ENCODE results near the gene ADSS1.

Gene ADSS1

GRCh38 chr14:104751539-104752422 is 27.8 kb downstream of the ADSS1 start:
- H3F3A ChIP-seq (ENCODE audit: control insufficient read depth, insufficient read depth) = no peaks in the 10 kb centered on the region; the same call in 1 of the 2 replicates
- peaks cover 20% of the 10 kb centered on the region for H3K4me1 ChIP-seq (ENCODE audit: control insufficient read depth, low read length)
- peaks cover 4% of the 10 kb centered on the region; the same call in 1 of the 2 replicates for H3K9me3 ChIP-seq (ENCODE audit: control insufficient read depth, insufficient read depth, low read length)
- H3K27ac ChIP-seq (ENCODE audit: low read depth, low read length) = peak overlapping the region; percentile 63
- H3K9me2 ChIP-seq (replicated peaks; ENCODE audit: control insufficient read depth, low read length) = no peaks in the 10 kb centered on the region
- TF ChIP-seq EZH2phosphoT487 (IDR thresholded peaks at IDR 0.05; ENCODE audit: borderline replicate concordance, low read length) = no peak
- TF ChIP-seq CTCF (IDR thresholded peaks at IDR 0.05; ENCODE audit: low read depth, low read length, poor library complexity, severe bottlenecking) = no peak
- peaks cover 7% of the 10 kb centered on the region; the same call in 1 of the 2 replicates for H3K27me3 ChIP-seq (ENCODE audit: control insufficient read depth, low read length)
- peaks cover 16% of the 10 kb centered on the region; the same call in 1 of the 2 replicates for H4K20me1 ChIP-seq (ENCODE audit: control insufficient read depth, insufficient read depth, low read depth, low read length)
- peak overlapping the region; percentile 94 for H3K4me3 ChIP-seq (ENCODE audit: low read length)
- H3K79me2 ChIP-seq (ENCODE audit: control insufficient read depth, low read length) = peaks cover 39% of the 10 kb centered on the region
- peak overlapping the region; percentile 88 for H3K4me2 ChIP-seq (ENCODE audit: low read length)
- H3K36me3 ChIP-seq (ENCODE audit: control insufficient read depth, low read length) = peaks cover 37% of the 10 kb centered on the region

- H3K9me3 ChIP-seq (ENCODE audit: control insufficient read depth, insufficient read depth, low read length) = peaks cover 4% of the 10 kb centered on the region; the same call in 1 of the 2 replicates
- H3K4me3 ChIP-seq (ENCODE audit: low read length) = peak overlapping the region; percentile 94
- no peaks in the 10 kb centered on the region; the same call in 1 of the 2 replicates for H3F3A ChIP-seq (ENCODE audit: control insufficient read depth, insufficient read depth)
- peak overlapping the region; percentile 88 for H3K4me2 ChIP-seq (ENCODE audit: low read length)
- H3K36me3 ChIP-seq (ENCODE audit: control insufficient read depth, low read length) = peaks cover 43% of the 10 kb centered on the region
- peaks cover 7% of the 10 kb centered on the region; the same call in 1 of the 2 replicates for H3K27me3 ChIP-seq (ENCODE audit: control insufficient read depth, low read length)
- TF ChIP-seq EZH2phosphoT487 (IDR thresholded peaks at IDR 0.05; ENCODE audit: borderline replicate concordance, low read length) (no peak), CTCF (IDR thresholded peaks at IDR 0.05; ENCODE audit: low read depth, low read length, poor library complexity, severe bottlenecking) (no peak)
- H3K9me2 ChIP-seq (replicated peaks; ENCODE audit: control insufficient read depth, low read length) = no peaks in the 10 kb centered on the region
- H3K27ac ChIP-seq (ENCODE audit: low read depth, low read length) = peak overlapping the region; percentile 63
- H3K79me2 ChIP-seq (ENCODE audit: control insufficient read depth, low read length) = peaks cover 44% of the 10 kb centered on the region
- H3K4me1 ChIP-seq (ENCODE audit: control insufficient read depth, low read length) = peaks cover 20% of the 10 kb centered on the region
- H4K20me1 ChIP-seq (ENCODE audit: control insufficient read depth, insufficient read depth, low read depth, low read length) = peaks cover 16% of the 10 kb centered on the region; the same call in 1 of the 2 replicates
Measured at GRCh38 chr14:104752423-104752734, 28.4 kb downstream of the ADSS1 start.

GRCh38 chr14:104752735-104753527 is 28.9 kb downstream of the ADSS1 start, which contains the start of gene SIVA1:
TSS of gene SIVA1 (plus strand) at chr14:104753147. CDS start at chr14:104753202, 55 bp downstream.
- peak within 1 kb of the TSS; percentile 94 for H3K4me3 ChIP-seq (ENCODE audit: low read length)
- peak within 1 kb of the TSS; percentile 98 for H3K4me2 ChIP-seq (ENCODE audit: low read length)
- H3K27ac ChIP-seq (ENCODE audit: low read depth, low read length) = peak within 1 kb of the TSS; percentile 63
- TF ChIP-seq EZH2phosphoT487 (IDR thresholded peaks at IDR 0.05; ENCODE audit: borderline replicate concordance, low read length) (no peak), CTCF (IDR thresholded peaks at IDR 0.05; ENCODE audit: low read depth, low read length, poor library complexity, severe bottlenecking) (no peak)
- H3F3A ChIP-seq (ENCODE audit: control insufficient read depth, insufficient read depth) = no peaks in the 10 kb centered on the region; the same call in 1 of the 2 replicates
- peaks cover 7% of the 10 kb centered on the region; the same call in 1 of the 2 replicates for H3K27me3 ChIP-seq (ENCODE audit: control insufficient read depth, low read length)
- peaks cover 20% of the 10 kb centered on the region for H3K4me1 ChIP-seq (ENCODE audit: control insufficient read depth, low read length)
- peaks cover 16% of the 10 kb centered on the region; the same call in 1 of the 2 replicates for H4K20me1 ChIP-seq (ENCODE audit: control insufficient read depth, insufficient read depth, low read depth, low read length)
- H3K79me2 ChIP-seq (ENCODE audit: control insufficient read depth, low read length) = peaks cover 49% of the 10 kb centered on the region
- H3K36me3 ChIP-seq (ENCODE audit: control insufficient read depth, low read length) = peaks cover 48% of the 10 kb centered on the region
- H3K9me2 ChIP-seq (replicated peaks; ENCODE audit: control insufficient read depth, low read length) = no peaks in the 10 kb centered on the region
- H3K9me3 ChIP-seq (ENCODE audit: control insufficient read depth, insufficient read depth, low read length) = peaks cover 4% of the 10 kb centered on the region; the same call in 1 of the 2 replicates
